Lung microvascular endothelial cell (primary cell): Measurements from ENCODE around the gene BCL7A. TPM values are rescaled to one million over a fixed set of nuclear protein-coding genes. Genes with fewer than 3 reads are reported as not detected.
A peak's percentile ranks its signal among the peaks of the same experiment; 100 is the strongest.
"Not testable (repeated sequence)": the region's sequence is repeated elsewhere in the genome, so short reads cannot be mapped to it uniquely, and the experiment has no call there.

Experiments used
- DNase-seq, 2 donors: peaks; one replicate each; pipeline versions ENCODE4 v3.0.0 to v3.0.0-alpha.2; 2010; ENCODE audit warnings: low read depth in 2 of 2
- total RNA-seq: library from RNA; depleted of rRNA; stranded (reverse); fragments of >200 nt; gene quantifications from 2 replicates; pipeline ENCODE4 v1.2.1, GENCODE V29; 2014

Gene BCL7A
- total RNA-seq, 1 donor from 2014 or later: 6.3 TPM

GRCh38 chr12:122024132-122024785 is 2.6 kb downstream of the BCL7A start:
- no peak for DNase-seq

- DNase-seq: no peak
Measured at GRCh38 chr12:122026706-122027333, 5.1 kb downstream of the BCL7A start.

- peak in 1 of 2 donors; percentile 14 for DNase-seq
Measured at GRCh38 chr12:122028165-122028904, 6.7 kb downstream of the BCL7A start.

GRCh38 chr12:122028905-122029560 is 7.3 kb downstream of the BCL7A start:
- DNase-seq: no peak

GRCh38 chr12:122029620-122030423 is 8.1 kb downstream of the BCL7A start:
- DNase-seq: no peak

- no peak for DNase-seq
Measured at GRCh38 chr12:122030424-122031035, 8.8 kb downstream of the BCL7A start.

- DNase-seq: peak; percentile 44 to 55
Measured at GRCh38 chr12:122031342-122032216, 9.9 kb downstream of the BCL7A start.

GRCh38 chr12:122032580-122032979 is 10.9 kb downstream of the BCL7A start:
- no peak for DNase-seq

GRCh38 chr12:122035292-122035691 is 13.6 kb downstream of the BCL7A start:
- no peak for DNase-seq

GRCh38 chr12:122036153-122036552 is 14.5 kb downstream of the BCL7A start:
- DNase-seq: no peak

- no peak for DNase-seq
Measured at GRCh38 chr12:122040579-122041386, 19.1 kb downstream of the BCL7A start.

- DNase-seq: not testable (repeated sequence)
Measured at GRCh38 chr12:122041458-122041857, 19.8 kb downstream of the BCL7A start.

GRCh38 chr12:122042910-122043309 is 21.2 kb downstream of the BCL7A start:
- no peak for DNase-seq

- no peak for DNase-seq
Measured at GRCh38 chr12:122043476-122043875, 21.8 kb downstream of the BCL7A start.

GRCh38 chr12:122045262-122045661 is 23.6 kb downstream of the BCL7A start:
- DNase-seq: no peak

GRCh38 chr12:122046145-122046544 is 24.5 kb downstream of the BCL7A start:
- no peak for DNase-seq

GRCh38 chr12:122048151-122048550 is 26.5 kb downstream of the BCL7A start:
- DNase-seq: no peak

- no peak for DNase-seq
Measured at GRCh38 chr12:122049827-122050226, 28.1 kb downstream of the BCL7A start.

- no peak for DNase-seq
Measured at GRCh38 chr12:122050706-122051105, 29.0 kb downstream of the BCL7A start.
